Brain microvascular endothelial cell (primary cell): ENCODE data around the gene PALM.
"Not testable (repeated sequence)": the region's sequence is repeated elsewhere in the genome, so short reads cannot be mapped to it uniquely, and the experiment has no call there.

Source experiments
- DNase-seq: peaks from one replicate; pipeline ENCODE4 v3.0.0-alpha.2; 2020
- H3K27ac ChIP-seq: fragments of 250-450 bp; sonication (Bioruptor Pico); 2 replicates; pipeline ENCODE4 v1.5.1; 2020; ENCODE audit warnings: mild to moderate bottlenecking, moderate library complexity
- H3K27me3 ChIP-seq: fragments of 250-450 bp; sonication (Bioruptor Pico); replicated peaks from 2 replicates; pipeline ENCODE4 v1.5.1; 2020; ENCODE audit warnings: mild to moderate bottlenecking
- H3K36me3 ChIP-seq: fragments of 250-450 bp; sonication (Bioruptor Pico); replicated peaks from 2 replicates; pipeline ENCODE4 v1.5.1; 2020; ENCODE audit warnings: mild to moderate bottlenecking
- H3K4me3 ChIP-seq: 2 replicates; pipeline ENCODE4 v1.5.1; 2011; ENCODE audit warnings: low read depth, mild to moderate bottlenecking, control low read depth, low read length, moderate library complexity
- in situ Hi-C: cut with HindIII; loops from 2 replicates; pipeline ENCODE4 v1.10.0; 2017; ENCODE audit warnings: low sequenced_read_pairs, low pct_ligation_motif_present
- TF ChIP-seq, protein P1 (sequence below): IDR thresholded peaks from 2 replicates; pipeline ENCODE4 v1.5.1; 2011; ENCODE audit warnings: low read depth, mild to moderate bottlenecking, moderate library complexity, low read length, control low read depth, inconsistent platforms; ENCODE audit errors: missing control alignments

Gene PALM

DNA sequence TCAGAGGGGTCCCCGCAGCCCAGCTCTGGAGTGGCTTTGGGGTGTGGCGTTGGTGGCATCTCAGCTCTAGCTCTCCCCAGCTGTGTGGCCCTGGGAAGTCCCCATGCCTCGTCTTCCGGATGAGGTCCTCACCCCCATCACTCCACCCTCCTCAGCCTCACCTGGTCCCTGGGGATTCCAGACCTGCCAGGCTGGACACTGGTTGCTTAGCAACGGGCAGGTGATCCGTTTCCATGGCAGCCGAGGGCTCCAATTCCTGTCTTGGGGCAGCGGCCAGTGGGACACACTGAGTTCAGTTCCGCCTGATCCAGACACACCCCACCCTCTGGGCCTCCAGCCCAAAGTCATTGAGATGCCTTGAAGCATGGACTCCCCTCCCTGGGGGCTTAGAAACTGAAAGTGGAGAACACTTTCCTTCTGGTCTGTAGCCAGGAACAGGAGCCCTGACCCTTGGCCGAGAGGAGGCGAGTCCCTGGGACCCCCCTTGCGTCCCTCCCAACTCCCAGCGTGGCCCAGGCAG lies 34.5 kb downstream of the PALM start:
- DNase-seq, result no peak
- Histone ChIP-seq H3K4me3 (no peak overlapping the region), H3K27ac (no peak overlapping the region), H3K36me3 (no peaks in the 10 kb centered on the region), H3K27me3 (no peaks in the 10 kb centered on the region)
- TF ChIP-seq, protein P1, sequence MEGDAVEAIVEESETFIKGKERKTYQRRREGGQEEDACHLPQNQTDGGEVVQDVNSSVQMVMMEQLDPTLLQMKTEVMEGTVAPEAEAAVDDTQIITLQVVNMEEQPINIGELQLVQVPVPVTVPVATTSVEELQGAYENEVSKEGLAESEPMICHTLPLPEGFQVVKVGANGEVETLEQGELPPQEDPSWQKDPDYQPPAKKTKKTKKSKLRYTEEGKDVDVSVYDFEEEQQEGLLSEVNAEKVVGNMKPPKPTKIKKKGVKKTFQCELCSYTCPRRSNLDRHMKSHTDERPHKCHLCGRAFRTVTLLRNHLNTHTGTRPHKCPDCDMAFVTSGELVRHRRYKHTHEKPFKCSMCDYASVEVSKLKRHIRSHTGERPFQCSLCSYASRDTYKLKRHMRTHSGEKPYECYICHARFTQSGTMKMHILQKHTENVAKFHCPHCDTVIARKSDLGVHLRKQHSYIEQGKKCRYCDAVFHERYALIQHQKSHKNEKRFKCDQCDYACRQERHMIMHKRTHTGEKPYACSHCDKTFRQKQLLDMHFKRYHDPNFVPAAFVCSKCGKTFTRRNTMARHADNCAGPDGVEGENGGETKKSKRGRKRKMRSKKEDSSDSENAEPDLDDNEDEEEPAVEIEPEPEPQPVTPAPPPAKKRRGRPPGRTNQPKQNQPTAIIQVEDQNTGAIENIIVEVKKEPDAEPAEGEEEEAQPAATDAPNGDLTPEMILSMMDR, result no peak
- in situ Hi-C loops, result no loop called here

DNA sequence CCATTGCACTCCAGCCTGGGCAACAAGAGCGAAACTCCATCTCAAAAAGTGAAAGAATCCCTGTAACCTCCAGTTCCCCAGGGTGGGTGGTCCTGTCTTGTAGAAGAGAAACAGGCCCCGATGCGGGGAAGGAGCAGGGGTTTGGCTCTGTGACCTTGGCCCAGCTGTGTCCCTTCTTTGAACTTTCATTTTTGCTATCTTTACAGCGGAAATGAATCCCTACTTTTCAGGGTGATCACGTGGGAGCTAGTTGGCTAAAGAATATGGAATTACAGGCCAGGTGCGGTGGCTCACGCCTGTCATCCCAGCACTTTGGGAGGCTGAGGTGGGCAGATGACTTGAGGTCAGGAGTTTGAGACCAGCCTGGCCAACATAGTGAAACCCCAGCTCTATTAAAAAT lies 36.4 kb downstream of the PALM start:
- in situ Hi-C loops, H3K27ac ChIP-seq, H3K4me3 ChIP-seq, H3K36me3 ChIP-seq, DNase-seq, H3K27me3 ChIP-seq: not testable (repeated sequence)

DNA sequence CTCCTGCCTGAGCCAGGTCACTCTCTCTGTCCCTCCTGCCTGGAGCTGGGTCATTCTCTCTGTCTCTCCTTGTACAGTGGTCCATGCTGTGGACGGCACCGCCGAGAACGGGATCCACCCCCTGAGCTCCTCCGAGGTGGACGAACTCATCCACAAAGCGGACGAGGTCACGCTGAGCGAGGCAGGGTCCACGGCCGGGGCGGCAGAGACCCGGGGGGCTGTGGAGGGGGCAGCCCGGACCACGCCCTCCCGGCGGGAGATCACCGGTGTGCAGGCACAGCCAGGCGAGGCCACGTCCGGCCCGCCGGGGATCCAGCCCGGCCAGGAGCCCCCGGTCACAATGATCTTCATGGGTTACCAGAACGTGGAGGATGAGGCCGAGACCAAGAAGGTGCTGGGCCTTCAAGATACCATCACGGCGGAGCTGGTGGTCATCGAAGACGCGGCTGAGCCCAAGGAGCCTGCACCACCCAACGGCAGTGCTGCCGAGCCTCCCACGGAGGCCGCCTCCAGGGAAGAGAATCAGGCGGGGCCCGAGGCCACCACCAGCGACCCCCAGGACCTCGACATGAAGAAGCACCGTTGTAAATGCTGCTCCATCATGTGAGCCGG lies 37.6 kb downstream of the PALM start:
- Histone ChIP-seq H3K27me3 (no peaks in the 10 kb centered on the region), H3K36me3 (no peaks in the 10 kb centered on the region), H3K27ac (no peak overlapping the region), H3K4me3 (no peak overlapping the region)
- TF ChIP-seq, protein P1, result no peak
- in situ Hi-C loops, result no loop called here
- DNase-seq, result no peak

DNA sequence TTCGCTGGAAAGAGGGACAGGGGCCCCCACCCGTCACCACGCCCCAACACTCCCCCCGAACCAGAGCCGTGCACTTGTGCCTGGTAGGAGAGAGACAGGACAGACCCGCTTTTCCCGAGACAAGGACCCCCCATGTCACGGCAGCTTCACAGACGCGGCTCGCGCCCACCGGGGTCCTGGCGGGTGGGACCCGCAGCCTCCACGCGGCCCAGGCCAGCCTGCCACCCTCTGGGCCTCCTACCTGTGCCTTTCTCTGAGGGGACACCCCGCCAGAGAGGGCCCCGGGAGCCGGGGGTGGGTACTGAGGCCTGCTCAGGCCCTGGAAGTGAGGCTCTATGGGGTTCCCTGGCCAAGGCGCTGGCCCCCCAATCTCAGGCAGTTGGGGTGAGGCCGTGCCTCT lies 38.2 kb downstream of the PALM start:
- no peak overlapping the region for H3K27ac ChIP-seq
- in situ Hi-C loops, result no loop called here
- H3K36me3 ChIP-seq, result no peaks in the 10 kb centered on the region
- H3K27me3 ChIP-seq, result no peaks in the 10 kb centered on the region
- no peak overlapping the region for H3K4me3 ChIP-seq
- TF ChIP-seq, protein P1, result no peak
- no peak for DNase-seq

DNA sequence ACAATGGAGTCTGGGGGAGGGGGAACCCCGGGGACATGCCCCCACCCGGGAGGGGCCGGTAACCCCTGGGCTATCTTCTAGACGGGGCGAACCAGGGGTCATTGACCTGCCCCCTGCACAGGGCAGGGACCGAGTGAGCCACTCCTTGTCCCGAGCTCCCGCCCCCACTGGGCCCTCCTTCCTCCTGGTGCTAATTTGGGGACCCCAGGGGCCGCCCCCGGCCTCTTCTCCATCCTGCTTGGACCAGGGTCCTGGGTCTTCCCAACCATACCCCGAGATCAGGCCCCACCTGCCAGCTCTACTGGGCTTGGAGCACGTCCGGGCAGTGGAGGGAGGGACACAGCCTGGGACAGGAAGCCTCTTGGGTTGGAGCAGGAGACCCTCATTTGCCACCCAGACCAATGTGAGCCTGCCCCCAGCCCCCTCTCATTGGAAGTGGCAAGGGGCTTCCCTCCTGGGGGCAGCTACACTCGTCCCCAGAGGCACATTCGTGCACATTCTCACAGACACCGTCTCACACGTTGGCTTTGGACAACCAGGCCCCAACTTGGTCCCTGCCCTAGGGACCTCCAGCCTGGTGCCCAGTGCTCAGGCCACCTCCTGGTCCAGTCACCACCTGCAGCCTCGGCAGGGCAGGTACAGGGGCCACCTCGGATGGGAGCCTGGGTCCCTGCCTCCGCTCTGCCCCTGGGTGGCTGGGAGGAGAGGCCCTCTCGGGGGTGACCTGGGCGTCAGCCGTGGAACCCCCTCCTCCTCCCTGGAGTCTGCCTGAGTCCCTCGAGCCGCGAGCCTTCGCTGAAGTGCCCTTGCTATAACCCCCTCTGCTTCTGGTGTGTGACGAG lies 38.9 kb downstream of the PALM start:
- TF ChIP-seq, protein P1, result no peak
- no peak for DNase-seq
- in situ Hi-C loops, result no loop called here

DNA sequence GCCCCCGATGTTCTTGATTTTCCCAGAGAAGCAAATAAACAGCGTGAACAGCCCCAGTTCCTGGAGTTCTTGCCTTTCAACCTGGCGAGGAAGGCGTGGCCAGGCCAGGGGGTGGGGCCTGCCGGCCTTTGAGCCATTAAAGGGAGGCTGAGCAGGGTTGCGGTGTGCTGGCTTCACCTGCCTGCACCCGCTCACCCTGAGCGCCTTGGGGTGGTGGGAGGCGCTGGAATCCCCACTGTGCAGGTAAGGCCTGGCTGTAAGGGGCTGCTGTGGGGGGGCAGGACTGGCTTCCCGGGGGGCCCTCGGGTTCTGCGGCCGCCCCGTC lies 39.5 kb downstream of the PALM start:
- Histone ChIP-seq H3K27me3 (no peaks in the 10 kb centered on the region), H3K4me3 (no peak overlapping the region), H3K27ac (no peak overlapping the region), H3K36me3 (no peaks in the 10 kb centered on the region)
- TF ChIP-seq, protein P1, result no peak
- in situ Hi-C loops, result no loop called here
- DNase-seq, result no peak

More for the DNA sequence above, 38.9 kb downstream of the PALM start:
- H3K36me3 ChIP-seq, result no peaks in the 10 kb centered on the region
- H3K4me3 ChIP-seq, result no peak overlapping the region
- H3K27ac ChIP-seq, result no peak overlapping the region
- H3K27me3 ChIP-seq, result no peaks in the 10 kb centered on the region
